Stimulated activated naive B cell treated with anti-CD40 and anti-IgM and Interleukin-4, amounts not matched to agents 10 μg/mL and 1 μg/mL and 100 μg/mL, for 72 hours (primary cell): ENCODE results near the gene TMEM19.

Source experiments
- ATAC-seq, 2 donors: fragments of 150-1000 bp; cut with Tn5 transposase; replicated peaks; 2 replicates each; pipeline ENCODE4 v1.10.0; 2021; ENCODE audit warnings: moderate library complexity in 1 of 2
- DNase-seq: peaks from one replicate; pipeline ENCODE4 v3.0.0; 2021
- H3K27ac Mint-ChIP-seq: one replicate; pipeline ENCODE4 v1.8.0; 2022; ENCODE audit warnings: mild to moderate bottlenecking, mixed read lengths
- H3K27me3 Mint-ChIP-seq, 2 donors: one replicate each; pipeline ENCODE4 v1.8.0; 2022; ENCODE audit warnings: mixed read lengths in 2 of 2
- H3K36me3 Mint-ChIP-seq, 2 donors: one replicate each; pipeline ENCODE4 v1.8.0; 2022; ENCODE audit warnings: mixed read lengths in 2 of 2, mild to moderate bottlenecking in 1 of 2
- H3K4me1 Mint-ChIP-seq, 2 donors: one replicate each; pipeline ENCODE4 v1.8.0; 2022; ENCODE audit warnings: mixed read lengths in 2 of 2, mild to moderate bottlenecking in 1 of 2
- H3K4me3 Mint-ChIP-seq, 2 donors: one replicate each; pipeline ENCODE4 v1.8.0; 2022; ENCODE audit warnings: mild to moderate bottlenecking in 2 of 2, mixed read lengths in 2 of 2, moderate library complexity in 1 of 2
- H3K9me3 Mint-ChIP-seq, 2 donors: one replicate each; pipeline ENCODE4 v1.8.0; 2022; ENCODE audit warnings: mixed read lengths in 2 of 2, mild to moderate bottlenecking in 1 of 2

The TMEM19 gene

DNA sequence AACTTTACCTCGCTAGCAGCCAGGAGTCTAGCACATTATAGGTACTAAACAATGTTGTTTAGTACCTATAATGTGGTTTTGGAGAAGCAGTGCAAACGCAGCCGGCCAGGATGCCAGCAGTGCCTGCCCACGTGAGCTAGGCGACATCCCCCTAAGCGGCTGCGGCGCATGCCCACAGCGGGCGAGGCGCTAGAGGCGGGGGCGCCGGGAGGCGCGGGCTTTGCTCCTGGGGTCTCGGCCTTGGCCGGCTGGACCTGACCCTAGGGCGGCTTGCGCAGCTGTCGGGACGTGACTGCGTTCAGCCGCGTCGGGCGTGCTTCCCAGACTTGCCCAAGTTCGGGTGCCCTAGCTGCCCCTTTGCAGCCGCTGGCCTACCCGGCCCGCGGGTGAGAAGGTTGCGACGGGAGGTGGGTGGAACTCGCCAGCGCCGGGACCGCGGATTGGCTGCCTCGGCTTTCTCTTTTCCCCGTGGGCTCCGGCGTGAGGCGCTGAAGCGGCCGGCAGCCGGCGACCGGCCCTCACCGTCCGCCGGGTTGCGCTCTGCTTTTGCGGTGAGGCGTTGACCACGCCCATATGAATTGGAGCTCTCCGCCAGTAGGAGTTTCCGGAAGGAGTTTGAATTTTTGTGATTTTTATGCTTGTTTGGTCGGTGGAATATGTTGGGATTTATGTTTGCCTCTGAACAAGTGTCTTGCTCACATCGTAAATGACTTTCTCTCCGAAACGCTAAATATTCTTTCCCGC is at the start of gene TMEM19:
TSS of gene TMEM19 (plus strand) at position 169 of the 744 bp plus-strand sequence. CDS start 599 bp downstream, outside the sequence.
- no peaks in the 10 kb centered on the region for H3K9me3 Mint-ChIP-seq
- peaks cover 6 to 8% of the 10 kb centered on the region in 2 donors for H3K36me3 Mint-ChIP-seq
- H3K4me1 Mint-ChIP-seq, result peaks cover 14 to 23% of the 10 kb centered on the region in 2 donors
- H3K27me3 Mint-ChIP-seq, result no peaks in the 10 kb centered on the region
- ATAC-seq, result peak; percentile 88 to 92
- peak within 1 kb of the TSS; percentile 95 for H3K27ac Mint-ChIP-seq
- peak within 1 kb of the TSS; percentile 87 to 96 for H3K4me3 Mint-ChIP-seq
- DNase-seq, result peak; percentile 89

DNA sequence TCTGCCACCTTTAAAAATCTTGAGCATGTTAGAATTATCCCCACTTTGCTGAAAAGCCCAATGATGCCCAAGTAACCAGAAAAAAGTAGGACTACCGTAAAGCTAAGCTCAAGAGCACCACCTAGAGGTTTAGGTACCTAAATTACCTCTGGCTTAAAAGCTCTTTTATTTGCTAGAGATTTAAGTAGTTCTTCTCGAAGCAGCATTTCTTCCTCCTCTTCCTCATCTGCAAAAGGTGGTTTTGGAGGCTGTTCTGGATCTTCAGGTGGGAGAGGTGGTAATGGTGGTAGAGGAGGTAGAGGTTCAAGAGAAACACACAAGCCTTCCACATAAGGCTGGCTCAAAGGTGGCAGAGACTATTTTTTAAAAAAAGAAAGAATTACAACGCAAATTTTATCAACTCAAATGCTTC is 49.2 kb upstream of the TMEM19 start:
- Mint-ChIP-seq H3K9me3 (no peaks in the 10 kb centered on the region), H3K27me3 (no peaks in the 10 kb centered on the region), H3K4me3 (no peak overlapping the region), H3K4me1 (peaks cover 7 to 15% of the 10 kb centered on the region in 2 donors), H3K27ac (no peak overlapping the region), H3K36me3 (peaks cover 21 to 34% of the 10 kb centered on the region in 2 donors)
- ATAC-seq (peak in 1 of 2 donors; percentile 51), DNase-seq (no peak)

DNA sequence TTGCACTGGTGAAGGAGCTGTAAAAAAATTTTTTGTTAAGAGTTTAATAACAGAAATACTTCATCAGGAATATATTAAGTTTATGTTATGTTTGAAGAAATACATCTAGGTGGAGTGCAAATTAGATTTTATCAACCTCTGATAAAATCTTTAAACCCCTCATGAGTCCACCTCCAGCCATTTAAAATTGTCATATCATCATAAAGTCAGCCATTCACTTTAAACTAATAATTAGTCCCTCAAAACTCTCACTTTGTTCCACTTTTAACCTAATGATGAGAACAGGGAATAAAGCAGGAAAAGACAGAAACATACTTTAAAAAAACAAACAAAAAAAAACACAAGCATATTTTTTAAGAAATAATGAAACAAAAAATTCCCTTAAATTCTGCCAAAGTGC is 47.4 kb upstream of the TMEM19 start:
- no peak overlapping the region for H3K4me3 Mint-ChIP-seq
- peaks cover 16 to 27% of the 10 kb centered on the region in 2 donors for H3K36me3 Mint-ChIP-seq
- H3K27me3 Mint-ChIP-seq, result no peaks in the 10 kb centered on the region
- no peaks in the 10 kb centered on the region for H3K9me3 Mint-ChIP-seq
- ATAC-seq (no peak), DNase-seq (no peak)
- peaks cover 7 to 15% of the 10 kb centered on the region in 2 donors for H3K4me1 Mint-ChIP-seq
- H3K27ac Mint-ChIP-seq, result no peak overlapping the region

DNA sequence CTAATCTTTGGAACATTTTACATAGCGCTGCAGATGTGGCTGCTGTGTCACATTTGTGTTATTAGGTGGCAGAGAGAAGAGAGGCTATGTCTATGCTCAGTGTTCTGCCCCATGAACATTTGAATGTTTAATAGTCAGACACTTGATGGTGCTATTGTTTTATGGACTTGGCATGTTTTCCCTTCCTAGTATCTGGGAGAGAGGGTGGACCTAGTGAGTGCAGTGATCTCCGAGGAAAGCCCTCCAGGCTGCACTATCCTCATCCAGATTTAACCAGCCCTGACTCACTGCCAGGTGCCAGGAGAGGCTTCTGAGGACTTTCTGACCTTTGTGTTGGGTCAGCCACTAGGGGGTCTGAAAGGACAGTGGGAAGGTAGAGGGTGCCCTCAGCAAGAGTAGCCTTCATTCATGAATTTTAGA is 46.5 kb upstream of the TMEM19 start:
- no peaks in the 10 kb centered on the region for H3K9me3 Mint-ChIP-seq
- H3K27me3 Mint-ChIP-seq, result no peaks in the 10 kb centered on the region
- DNase-seq, result no peak
- H3K4me1 Mint-ChIP-seq, result peaks cover 9 to 15% of the 10 kb centered on the region in 2 donors
- H3K27ac Mint-ChIP-seq, result peak overlapping the region; percentile 75
- ATAC-seq, result peak; percentile 56 to 68
- H3K36me3 Mint-ChIP-seq, result peaks cover 16 to 35% of the 10 kb centered on the region in 2 donors
- no peak overlapping the region for H3K4me3 Mint-ChIP-seq

DNA sequence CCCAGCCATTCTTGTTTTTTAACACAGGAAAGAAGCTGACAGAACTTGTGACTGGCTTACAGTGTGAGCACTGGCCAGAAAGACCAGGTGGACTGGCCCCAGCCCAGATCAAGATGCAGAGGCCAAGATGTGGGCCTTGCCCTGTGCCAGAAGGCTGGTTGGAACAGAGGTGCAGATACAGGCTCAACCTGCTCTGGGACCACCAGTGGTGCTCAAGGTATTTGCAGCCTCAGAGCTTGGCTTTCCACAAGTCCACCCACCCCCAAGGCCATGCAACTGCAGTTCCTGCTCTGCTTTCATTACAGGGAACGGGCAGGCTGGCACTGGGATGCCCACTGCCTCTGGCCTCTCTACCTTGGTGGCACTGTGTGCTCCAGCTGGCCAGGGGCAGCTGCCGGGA is 45.6 kb upstream of the TMEM19 start:
- DNase-seq, result no peak
- peaks cover 18 to 38% of the 10 kb centered on the region in 2 donors for H3K36me3 Mint-ChIP-seq
- H3K9me3 Mint-ChIP-seq, result no peaks in the 10 kb centered on the region
- H3K4me3 Mint-ChIP-seq, result no peak overlapping the region
- no peaks in the 10 kb centered on the region for H3K27me3 Mint-ChIP-seq
- peaks cover 11 to 19% of the 10 kb centered on the region in 2 donors for H3K4me1 Mint-ChIP-seq
- no peak for ATAC-seq
- no peak overlapping the region for H3K27ac Mint-ChIP-seq

DNA sequence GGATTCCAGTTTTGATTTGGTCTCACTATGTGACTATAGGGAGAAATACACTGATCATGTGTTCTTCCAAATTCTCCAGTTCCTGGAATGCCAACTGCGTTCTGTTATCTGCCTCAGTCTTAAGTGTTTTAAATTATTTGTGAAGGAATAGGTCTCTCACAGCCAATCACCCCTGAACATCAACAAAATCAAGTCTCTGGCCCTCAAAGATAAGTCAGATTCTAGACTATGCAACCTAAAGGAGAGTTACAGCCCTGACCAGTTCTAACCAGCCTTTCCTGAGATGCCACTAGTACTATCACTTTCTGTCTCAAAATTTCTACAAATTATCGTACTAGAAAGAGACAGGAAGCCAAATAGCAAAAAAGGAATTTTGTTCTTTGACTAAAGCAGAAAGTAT is 44.5 kb upstream of the TMEM19 start:
- peaks cover 16 to 38% of the 10 kb centered on the region in 2 donors for H3K36me3 Mint-ChIP-seq
- ATAC-seq (no peak), DNase-seq (no peak)
- H3K27me3 Mint-ChIP-seq, result no peaks in the 10 kb centered on the region
- no peaks in the 10 kb centered on the region for H3K9me3 Mint-ChIP-seq
- no peak overlapping the region for H3K4me3 Mint-ChIP-seq
- H3K27ac Mint-ChIP-seq, result no peak overlapping the region
- peaks cover 11 to 21% of the 10 kb centered on the region in 2 donors for H3K4me1 Mint-ChIP-seq

DNA sequence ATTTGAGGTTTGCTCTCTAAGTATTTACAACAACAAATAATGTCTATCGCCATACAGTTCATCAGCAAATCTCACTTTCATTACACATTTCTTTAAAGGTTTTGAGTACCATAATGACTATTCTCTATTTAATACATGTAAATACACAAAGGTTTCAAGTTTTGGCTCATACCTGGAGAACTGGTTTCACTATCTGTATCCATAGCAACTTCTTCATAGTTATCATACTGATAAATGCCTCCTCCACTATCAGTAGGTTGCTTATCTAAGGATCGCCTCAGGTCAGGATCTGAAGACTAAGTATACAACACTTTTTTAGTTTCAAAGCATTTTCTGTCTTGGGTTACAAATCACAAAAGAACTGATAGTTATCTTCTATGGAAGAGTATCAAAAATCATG is 43.6 kb upstream of the TMEM19 start:
- ATAC-seq (peak in 1 of 2 donors; percentile 36), DNase-seq (no peak)
- Mint-ChIP-seq H3K27me3 (no peaks in the 10 kb centered on the region), H3K36me3 (peaks cover 19 to 32% of the 10 kb centered on the region in 2 donors), H3K27ac (no peak overlapping the region), H3K4me3 (no peak overlapping the region), H3K9me3 (no peaks in the 10 kb centered on the region), H3K4me1 (peaks cover 7 to 15% of the 10 kb centered on the region in 2 donors)

DNA sequence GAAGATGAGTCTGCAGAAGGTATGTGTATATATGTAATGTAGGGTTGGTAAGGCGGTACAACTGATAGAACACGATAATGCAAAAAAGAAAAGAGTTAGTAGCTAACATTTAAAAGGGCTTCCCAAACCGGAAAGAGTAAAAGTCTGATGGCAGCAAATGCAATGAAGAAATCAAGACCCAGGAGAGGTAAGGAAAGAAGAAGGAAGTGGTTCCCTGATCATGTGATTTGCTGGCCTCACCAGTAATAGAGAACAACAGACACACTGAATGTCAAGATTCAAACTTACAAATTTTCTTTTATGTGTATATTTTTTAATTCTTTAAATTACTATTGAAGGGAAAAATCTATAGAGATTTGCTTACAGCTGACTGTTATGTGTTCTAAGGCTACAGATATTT is 40.6 kb upstream of the TMEM19 start:
- no peak for DNase-seq
- no peaks in the 10 kb centered on the region for H3K27me3 Mint-ChIP-seq
- H3K4me1 Mint-ChIP-seq, result peaks cover 6 to 15% of the 10 kb centered on the region in 2 donors
- no peak for ATAC-seq
- no peak overlapping the region for H3K27ac Mint-ChIP-seq
- no peak overlapping the region for H3K4me3 Mint-ChIP-seq
- peaks cover 13 to 28% of the 10 kb centered on the region in 2 donors for H3K36me3 Mint-ChIP-seq
- H3K9me3 Mint-ChIP-seq, result no peaks in the 10 kb centered on the region

DNA sequence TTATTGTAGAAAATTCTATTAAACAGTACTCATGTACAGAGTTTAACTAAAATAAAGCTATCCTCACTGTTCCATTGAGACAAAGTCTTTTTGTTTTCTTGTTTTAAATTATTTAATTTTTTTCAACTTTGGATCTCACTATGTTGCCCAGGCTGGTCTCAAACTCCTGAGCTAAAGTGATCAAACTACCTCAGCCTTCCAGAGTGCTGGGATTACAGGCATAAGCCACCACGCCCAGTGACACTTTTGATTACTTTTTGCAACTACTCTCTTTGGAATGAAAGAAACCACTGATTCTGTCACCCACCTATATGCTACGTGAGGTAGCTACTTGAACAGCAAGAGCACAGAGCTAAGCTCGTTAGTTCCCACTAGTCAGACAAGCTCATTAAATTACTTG is 39.4 kb upstream of the TMEM19 start:
- H3K4me1 Mint-ChIP-seq, result peaks cover 9 to 15% of the 10 kb centered on the region in 2 donors
- no peak for ATAC-seq
- H3K27ac Mint-ChIP-seq, result no peak overlapping the region
- H3K27me3 Mint-ChIP-seq, result no peaks in the 10 kb centered on the region
- H3K4me3 Mint-ChIP-seq, result no peak overlapping the region
- H3K9me3 Mint-ChIP-seq, result no peaks in the 10 kb centered on the region
- peaks cover 17 to 26% of the 10 kb centered on the region in 2 donors for H3K36me3 Mint-ChIP-seq
- DNase-seq, result no peak

DNA sequence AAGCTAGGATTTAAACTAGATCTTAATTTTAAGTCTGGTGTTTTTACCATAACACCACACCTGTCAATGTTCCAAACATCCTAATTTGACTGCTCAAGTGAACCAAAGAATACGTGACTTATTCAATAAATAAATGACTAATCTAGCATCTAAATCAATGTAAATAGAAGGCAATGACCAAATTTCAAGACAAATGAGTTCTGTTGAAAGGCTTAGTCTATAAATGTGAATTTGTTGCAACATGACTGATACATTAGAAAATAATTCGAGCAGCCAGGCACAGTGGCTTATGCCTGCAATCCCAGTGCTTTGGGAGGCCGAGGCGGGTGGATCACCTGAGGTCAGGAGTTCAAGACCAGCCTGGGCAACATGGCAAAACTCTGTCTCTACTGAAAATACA is 37.3 kb upstream of the TMEM19 start:
- Mint-ChIP-seq H3K4me1 (peaks cover 9 to 15% of the 10 kb centered on the region in 2 donors), H3K27ac (no peak overlapping the region), H3K4me3 (no peak overlapping the region), H3K9me3 (no peaks in the 10 kb centered on the region), H3K27me3 (no peaks in the 10 kb centered on the region), H3K36me3 (peaks cover 17 to 21% of the 10 kb centered on the region in 2 donors)
- no peak for DNase-seq
- ATAC-seq, result no peak

DNA sequence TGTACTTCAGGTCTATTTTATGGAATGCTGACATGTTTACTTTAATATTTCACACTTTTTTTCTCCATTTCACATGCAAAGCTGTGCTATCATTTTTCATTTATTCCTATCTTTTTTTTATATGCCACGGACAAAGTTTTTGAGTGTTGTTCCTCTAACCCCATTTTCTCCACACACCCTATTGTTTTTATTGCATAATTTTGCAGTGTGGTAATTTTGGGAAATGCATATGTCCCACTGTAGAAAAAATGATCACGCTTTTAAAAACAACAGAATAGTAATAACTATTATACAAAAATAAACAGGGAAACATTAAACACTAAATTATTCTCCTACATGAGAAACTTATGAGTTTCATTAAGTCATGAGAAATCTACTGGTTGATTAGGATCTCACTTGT is 36.5 kb upstream of the TMEM19 start:
- ATAC-seq (no peak), DNase-seq (no peak)
- Mint-ChIP-seq H3K9me3 (no peaks in the 10 kb centered on the region), H3K27me3 (no peaks in the 10 kb centered on the region), H3K36me3 (peaks cover 14 to 20% of the 10 kb centered on the region in 2 donors), H3K4me1 (peaks cover 7 to 18% of the 10 kb centered on the region in 2 donors), H3K4me3 (no peak overlapping the region), H3K27ac (no peak overlapping the region)

DNA sequence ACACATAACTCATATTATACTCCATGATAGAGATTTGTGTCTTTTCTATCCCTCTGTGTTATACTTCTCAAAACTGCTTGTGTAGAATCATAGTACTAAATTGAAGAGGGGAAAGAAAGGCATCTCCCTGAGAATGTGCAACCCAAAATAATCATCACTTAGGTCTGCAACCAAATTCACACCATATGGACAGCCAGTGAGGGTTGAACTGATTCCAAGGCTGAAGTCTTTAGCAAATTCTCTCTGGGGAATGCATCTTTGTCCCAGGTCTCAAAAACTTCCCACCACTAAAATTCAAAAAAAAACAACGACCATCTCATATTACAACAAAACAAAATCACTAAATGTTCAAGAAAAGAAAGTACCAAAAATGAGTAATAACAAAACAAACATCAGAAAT is 33.2 kb upstream of the TMEM19 start:
- Mint-ChIP-seq H3K4me1 (peaks cover 19 to 31% of the 10 kb centered on the region in 2 donors), H3K36me3 (peaks cover 13 to 22% of the 10 kb centered on the region in 2 donors)
- no peak for ATAC-seq

DNA sequence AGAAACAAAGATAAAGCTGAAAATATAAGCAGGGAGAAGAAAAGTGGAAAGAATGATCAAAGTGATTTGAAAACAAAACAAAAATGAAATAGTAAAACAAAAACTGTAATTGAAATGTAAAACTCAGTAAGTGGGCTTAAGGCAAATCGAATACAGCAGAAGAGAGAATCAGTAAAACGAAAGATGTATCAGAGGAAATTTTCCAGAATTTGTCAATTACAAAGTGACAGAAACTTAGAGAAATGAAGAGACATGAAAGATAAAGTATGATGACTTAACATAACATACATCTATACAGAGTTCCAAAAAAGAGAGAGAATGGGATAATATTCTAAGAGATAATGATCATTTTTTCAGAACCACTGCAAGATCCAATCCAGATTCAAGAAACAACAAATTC is 32.7 kb upstream of the TMEM19 start:
- H3K27ac Mint-ChIP-seq, result no peak overlapping the region
- peaks cover 13 to 22% of the 10 kb centered on the region in 2 donors for H3K36me3 Mint-ChIP-seq
- H3K4me1 Mint-ChIP-seq, result peaks cover 19 to 31% of the 10 kb centered on the region in 2 donors
- no peaks in the 10 kb centered on the region for H3K27me3 Mint-ChIP-seq
- ATAC-seq (no peak), DNase-seq (no peak)
- H3K9me3 Mint-ChIP-seq, result no peaks in the 10 kb centered on the region
- no peak overlapping the region for H3K4me3 Mint-ChIP-seq

More for the DNA sequence above, 33.2 kb upstream of the TMEM19 start:
- no peaks in the 10 kb centered on the region for H3K27me3 Mint-ChIP-seq
- H3K9me3 Mint-ChIP-seq, result no peaks in the 10 kb centered on the region
- no peak for DNase-seq
- H3K4me3 Mint-ChIP-seq, result no peak overlapping the region
- H3K27ac Mint-ChIP-seq, result no peak overlapping the region

DNA sequence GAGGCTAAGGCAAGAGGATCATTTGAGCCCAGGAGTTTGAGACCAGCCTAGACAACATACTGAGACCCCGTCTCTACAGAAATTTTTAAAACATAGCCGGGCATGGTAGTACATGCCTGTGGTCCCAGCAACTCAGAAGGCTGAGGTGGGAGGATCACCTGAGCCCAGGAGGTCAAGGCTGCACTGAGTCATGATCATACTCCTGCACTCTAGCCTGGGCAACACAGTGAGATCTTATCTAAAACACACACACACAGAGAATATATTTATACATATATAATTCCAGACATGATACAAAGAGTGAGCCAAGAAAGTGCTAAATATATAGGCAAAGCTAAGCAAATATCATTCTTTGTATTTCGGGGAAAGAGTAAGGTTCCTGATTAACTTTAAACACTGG is 31.7 kb upstream of the TMEM19 start:
- Mint-ChIP-seq H3K4me1 (peaks cover 22 to 36% of the 10 kb centered on the region in 2 donors), H3K9me3 (no peaks in the 10 kb centered on the region), H3K36me3 (peaks cover 18 to 27% of the 10 kb centered on the region in 2 donors), H3K4me3 (no peak overlapping the region), H3K27me3 (no peaks in the 10 kb centered on the region), H3K27ac (no peak overlapping the region)
- DNase-seq, result no peak
- ATAC-seq, result no peak

DNA sequence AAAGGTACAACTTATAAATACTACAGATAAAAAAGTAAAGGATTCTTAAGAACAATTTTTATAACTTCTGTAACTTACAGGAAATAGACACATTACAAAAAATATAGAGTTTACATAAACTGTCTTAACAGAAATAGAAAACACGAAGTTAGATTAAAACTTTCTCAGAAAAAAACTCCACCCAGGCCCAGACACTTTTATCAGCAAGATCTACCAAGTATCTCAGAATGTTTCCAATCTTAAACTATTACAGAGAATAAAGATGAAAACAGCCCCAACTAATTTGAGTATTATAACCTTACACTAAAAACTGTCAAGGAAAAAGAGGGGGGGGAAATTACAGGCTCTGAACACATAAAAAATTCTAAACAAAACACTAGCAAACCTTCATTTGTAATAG is 30.4 kb upstream of the TMEM19 start:
- no peak overlapping the region for H3K27ac Mint-ChIP-seq
- peaks cover 22 to 32% of the 10 kb centered on the region in 2 donors for H3K4me1 Mint-ChIP-seq
- DNase-seq (no peak), ATAC-seq (no peak)
- H3K4me3 Mint-ChIP-seq, result peak overlapping the region; percentile 39 to 51
- H3K36me3 Mint-ChIP-seq, result peaks cover 13 to 25% of the 10 kb centered on the region in 2 donors
- no peaks in the 10 kb centered on the region for H3K9me3 Mint-ChIP-seq
- no peaks in the 10 kb centered on the region for H3K27me3 Mint-ChIP-seq
